22Rv1 (cell line): Measurements from ENCODE around the gene FCSK.

Experiments
- CTCF ChIP-seq: fragments of 450-650 bp; IDR thresholded peaks from 2 replicates; pipeline ENCODE4 v1.5.1; 2017; ENCODE audit warnings: mild to moderate bottlenecking
- ZFX ChIP-seq: fragments of 450-650 bp; IDR thresholded peaks from 2 replicates; pipeline ENCODE4 v1.6.1; 2017; ENCODE audit warnings: antibody characterized with exemption, borderline replicate concordance

- TF ChIP-seq CTCF (no peak), ZFX (no peak)
Measured at GRCh38 chr16:70419384-70420327, 34.7 kb upstream of the FCSK start.
